Ascending aorta (tissue), 2 donors: Measurements from ENCODE around the gene TEX29. TPM values are rescaled to one million over a fixed set of nuclear protein-coding genes. Genes with fewer than 3 reads are reported as not detected.

Source experiments
- DNase-seq, 2 donors: peaks; one replicate each; pipeline ENCODE4 v3.0.0-alpha.2; 2019; ENCODE audit warnings: low spot score in 2 of 2
- H3K27ac ChIP-seq, 2 donors: fragments of 200-600 bp; sonication (generic); one replicate each; pipeline ENCODE4 v1.5.1; 2016 to 2017; ENCODE audit warnings: mild to moderate bottlenecking in 1 of 2
- H3K27me3 ChIP-seq: fragments of 200-600 bp; sonication (generic); one replicate; pipeline ENCODE4 v1.5.1; 2017
- H3K36me3 ChIP-seq, 2 donors: fragments of 200-600 bp; sonication (generic); one replicate each; pipeline ENCODE4 v1.5.1; 2016
- H3K4me1 ChIP-seq, 2 donors: fragments of 200-600 bp; sonication (generic); one replicate each; pipeline ENCODE4 v1.5.1; 2016 to 2017; ENCODE audit warnings: mild to moderate bottlenecking in 1 of 2
- H3K4me3 ChIP-seq, 2 donors: fragments of 200-600 bp; sonication (generic); one replicate each; pipeline ENCODE4 v1.5.1; 2016 to 2017; ENCODE audit warnings: mild to moderate bottlenecking in 1 of 2
- H3K9me3 ChIP-seq, 2 donors: fragments of 200-600 bp; sonication (generic); one replicate each; pipeline ENCODE4 v1.5.1; 2016
- CTCF ChIP-seq, 3 experiments: fragments of 200-600 bp in 2 of 3; fragments of 450-650 bp in 1 of 3; sonication (generic) in 2 of 3; IDR thresholded peaks; one replicate each; pipeline ENCODE4 v1.5.1; 2016 to 2019; ENCODE audit warnings: antibody characterized with exemption in 3 of 3, mild to moderate bottlenecking in 1 of 3, moderate library complexity in 1 of 3
- intact Hi-C: fragments of 100-400 bp; cut with DNase I; formaldehyde crosslinking; loops from one replicate; pipeline ENCODE4 v1.15.1; 2023
- total RNA-seq: library from RNA; depleted of rRNA; stranded (reverse); fragments of >200 nt; gene quantifications from one replicate; pipeline ENCODE4 v1.1.0, GENCODE V29; 2016

The TEX29 gene
- total RNA-seq, 1 donor from 2014 or later: not detected

GRCh38 chr13:111289251-111289650 is 31.2 kb upstream of the TEX29 start:
- Histone ChIP-seq H3K4me3 (no peak overlapping the region), H3K27me3 (no peaks in the 10 kb centered on the region), H3K9me3 (no peaks in the 10 kb centered on the region), H3K27ac (no peak overlapping the region), H3K4me1 (peaks cover 0 to 4% of the 10 kb centered on the region in 2 donors), H3K36me3 (peaks cover 78 to 95% of the 10 kb centered on the region in 2 donors)
- no peak for TF ChIP-seq CTCF (IDR thresholded peaks at IDR 0.05)
- intact Hi-C loops: loop anchor here (10.0 kb wide), 1 partner anchor 374 kb away; the partner anchor contains the start of gene ANKRD10
- no peak for DNase-seq

GRCh38 chr13:111291908-111292307 is 28.5 kb upstream of the TEX29 start:
- no peak for DNase-seq
- no peak for TF ChIP-seq CTCF (IDR thresholded peaks at IDR 0.05)
- Histone ChIP-seq H3K4me1 (no peaks in the 10 kb centered on the region), H3K27me3 (no peaks in the 10 kb centered on the region), H3K36me3 (peaks cover 61 to 83% of the 10 kb centered on the region in 2 donors), H3K27ac (no peak overlapping the region), H3K4me3 (no peak overlapping the region), H3K9me3 (no peaks in the 10 kb centered on the region)
- intact Hi-C loops: no loop called here

GRCh38 chr13:111292710-111293485 is 27.5 kb upstream of the TEX29 start:
- Histone ChIP-seq H3K9me3 (no peaks in the 10 kb centered on the region), H3K4me3 (no peak overlapping the region), H3K27ac (no peak overlapping the region), H3K36me3 (peaks cover 53 to 77% of the 10 kb centered on the region in 2 donors), H3K4me1 (no peaks in the 10 kb centered on the region), H3K27me3 (no peaks in the 10 kb centered on the region)
- DNase-seq: no peak
- TF ChIP-seq CTCF (IDR thresholded peaks at IDR 0.05): no peak
- intact Hi-C loops: no loop called here

GRCh38 chr13:111295886-111296285 is 24.6 kb upstream of the TEX29 start:
- Histone ChIP-seq H3K27ac (no peak overlapping the region), H3K27me3 (no peaks in the 10 kb centered on the region), H3K4me3 (no peak overlapping the region), H3K9me3 (no peaks in the 10 kb centered on the region), H3K36me3 (peaks cover 42 to 63% of the 10 kb centered on the region in 2 donors), H3K4me1 (no peaks in the 10 kb centered on the region)
- intact Hi-C loops: no loop called here
- TF ChIP-seq CTCF (IDR thresholded peaks at IDR 0.05): no peak
- no peak for DNase-seq

GRCh38 chr13:111296417-111296816 is 24.0 kb upstream of the TEX29 start:
- Histone ChIP-seq H3K4me1 (no peaks in the 10 kb centered on the region), H3K9me3 (no peaks in the 10 kb centered on the region), H3K4me3 (no peak overlapping the region), H3K27ac (no peak overlapping the region), H3K36me3 (peaks cover 42 to 63% of the 10 kb centered on the region in 2 donors), H3K27me3 (no peaks in the 10 kb centered on the region)
- no peak for TF ChIP-seq CTCF (IDR thresholded peaks at IDR 0.05)
- intact Hi-C loops: no loop called here
- no peak for DNase-seq
